ENCODE measurements around the gene BRICD5. TPM values are rescaled to one million over a fixed set of nuclear protein-coding genes. Genes with fewer than 3 reads are reported as not detected.

The BRICD5 gene
- total and polyA plus RNA-seq, 7 experiments from 2014 or later, result 0.22 to 44.3 (median 14.3) TPM; not detected in 1

DNA sequence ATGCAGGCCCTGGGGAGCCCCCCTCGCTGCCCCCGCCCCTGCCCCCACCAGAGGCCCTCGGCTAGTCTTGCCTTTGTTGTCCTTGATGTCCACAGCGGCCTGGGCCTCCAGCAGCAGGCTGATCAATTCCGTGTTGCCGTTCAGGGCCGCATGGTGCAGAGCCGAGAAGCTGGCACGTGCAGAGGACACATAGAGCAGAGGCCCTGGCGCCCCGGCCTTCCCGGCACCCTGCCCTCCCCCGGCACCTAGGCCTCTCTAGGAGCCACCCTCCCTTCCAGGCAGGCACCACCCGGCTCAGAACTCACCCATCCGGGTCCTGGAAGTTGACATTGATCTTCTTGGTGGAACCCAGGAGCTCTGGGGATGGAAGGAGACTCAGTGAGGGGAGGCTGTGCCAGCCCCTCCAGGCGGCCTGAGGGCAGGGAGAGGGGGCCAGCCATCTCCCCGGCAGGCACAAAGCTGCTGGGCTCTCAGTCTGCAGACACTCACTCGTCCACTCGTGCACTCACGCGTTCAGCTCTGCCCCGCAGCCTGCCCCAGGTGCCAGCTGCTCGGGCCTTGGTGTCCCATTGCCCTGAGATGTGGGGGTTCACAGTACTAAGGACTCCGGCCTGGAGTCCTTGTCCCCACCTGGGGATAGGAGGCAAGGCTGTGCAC, 20.5 kb downstream of the BRICD5 start:
- H3K9me3 ChIP-seq (ENCODE audit: control insufficient read depth in 2 of 3, low read length in 3 of 3), result no peaks in the 10 kb centered on the region
- no peaks in the 10 kb centered on the region for H3K36me3 ChIP-seq (ENCODE audit: control insufficient read depth in 2 of 3, insufficient read depth in 3 of 3, low read length in 3 of 3)
- no peaks in the 10 kb centered on the region for H3K27me3 ChIP-seq (ENCODE audit: control insufficient read depth in 2 of 2, insufficient read depth in 2 of 2, low read length in 2 of 2)
- DNase-seq, result no peak
- intact Hi-C loops (cut with micrococcal nuclease), result no loop called here
- H3K36me3 Mint-ChIP-seq, result no peaks in the 10 kb centered on the region
- peaks cover 0 to 2% of the 10 kb centered on the region in 2 donors for H3K4me1 ChIP-seq (ENCODE audit: control insufficient read depth in 2 of 2, insufficient read depth in 2 of 2, low read length in 2 of 2)
- H3K4me1 Mint-ChIP-seq, result peaks cover 0 to 6% (median 4%) of the 10 kb centered on the region in 7 donors
- H3K4me3 ChIP-seq (ENCODE audit: low read length), result no peak overlapping the region
- no peak overlapping the region for H3K27ac Mint-ChIP-seq
- H3K27me3 Mint-ChIP-seq, result peaks cover 0 to 11% (median 5%) of the 10 kb centered on the region in 5 donors
- POLR2A ChIA-PET, result no interaction called here
- CTCF ChIA-PET, result no interaction called here
- no peak for ATAC-seq
- no peak overlapping the region for H3K4me3 Mint-ChIP-seq
- no peak overlapping the region for H3K27ac ChIP-seq (ENCODE audit: low read depth, low read length)
- H3K9me3 Mint-ChIP-seq, result no peaks in the 10 kb centered on the region

DNA sequence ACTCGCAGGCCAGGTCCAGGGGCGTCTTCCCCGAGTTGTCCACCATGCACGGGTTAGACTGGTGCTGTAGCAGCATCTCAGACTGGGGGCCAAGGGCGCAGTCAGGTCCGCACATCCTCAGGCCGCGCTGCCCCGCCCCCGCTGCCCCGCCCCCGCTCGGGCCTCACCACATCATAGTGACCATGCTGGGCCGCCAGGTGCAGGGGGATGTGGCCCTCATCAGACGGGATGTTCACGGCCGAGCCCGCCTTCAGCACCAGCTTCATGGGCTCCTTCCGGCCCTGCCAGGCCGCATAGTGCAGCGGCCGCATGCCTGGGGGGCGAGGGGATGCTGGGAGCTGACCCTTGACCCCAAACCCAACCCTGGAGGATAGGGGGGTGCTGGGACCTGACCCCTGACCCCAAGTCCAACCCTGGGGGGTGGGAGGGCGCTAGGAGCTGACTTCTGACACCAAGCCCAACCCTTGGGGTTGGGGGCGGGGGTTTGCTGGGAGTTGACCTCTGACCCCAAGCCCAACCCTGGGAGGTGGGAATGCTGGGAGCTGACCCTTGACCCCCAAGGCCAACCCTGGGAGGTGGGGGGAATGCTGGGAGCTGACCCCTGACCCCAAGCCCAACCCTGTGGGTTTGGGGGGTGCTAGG, 21.3 kb downstream of the BRICD5 start:
- Histone ChIP-seq H3K36me3 (ENCODE audit: control insufficient read depth in 2 of 3, insufficient read depth in 3 of 3, low read length in 3 of 3) (no peaks in the 10 kb centered on the region), H3K27ac (ENCODE audit: low read depth, low read length) (no peak overlapping the region), H3K4me1 (ENCODE audit: control insufficient read depth in 2 of 2, insufficient read depth in 2 of 2, low read length in 2 of 2) (no peaks in the 10 kb centered on the region), H3K4me3 (ENCODE audit: low read length) (no peak overlapping the region), H3K27me3 (ENCODE audit: control insufficient read depth in 2 of 2, insufficient read depth in 2 of 2, low read length in 2 of 2) (no peaks in the 10 kb centered on the region), H3K9me3 (ENCODE audit: control insufficient read depth in 2 of 3, low read length in 3 of 3) (no peaks in the 10 kb centered on the region)
- DNase-seq, result no peak
- Mint-ChIP-seq H3K36me3 (no peaks in the 10 kb centered on the region), H3K4me1 (no peaks in the 10 kb centered on the region), H3K27ac (no peak overlapping the region), H3K27me3 (peaks cover 0 to 3% (median 0%) of the 10 kb centered on the region in 5 donors), H3K9me3 (no peaks in the 10 kb centered on the region), H3K4me3 (no peak overlapping the region)
- ChIA-PET CTCF (no interaction called here), POLR2A (no interaction called here)
- intact Hi-C loops (cut with micrococcal nuclease), result no loop called here
- ATAC-seq, result no peak

DNA sequence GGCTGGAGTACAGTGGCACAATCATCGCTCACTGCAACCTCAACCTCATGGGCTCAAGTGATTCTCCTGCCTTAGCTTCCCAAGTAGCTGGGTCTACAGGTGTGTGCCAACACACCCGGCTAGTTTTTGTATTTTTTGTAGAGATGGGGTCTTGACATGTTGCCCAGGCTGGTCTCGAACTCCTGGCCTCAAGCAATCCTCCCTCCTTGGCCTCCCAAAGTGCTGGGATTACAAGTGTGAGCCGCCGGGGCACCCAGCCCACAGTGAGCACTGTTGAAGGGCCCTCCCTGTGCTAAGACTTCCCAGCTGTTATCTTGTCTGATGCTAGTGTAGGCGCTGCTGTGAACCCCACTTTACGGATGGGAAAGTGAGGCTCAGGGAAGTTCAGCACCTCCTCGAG, 22.3 kb downstream of the BRICD5 start:
- Histone ChIP-seq H3K27me3 (ENCODE audit: control insufficient read depth in 2 of 2, insufficient read depth in 2 of 2, low read length in 2 of 2) (no peaks in the 10 kb centered on the region), H3K27ac (ENCODE audit: low read depth, low read length) (no peak overlapping the region), H3K36me3 (ENCODE audit: control insufficient read depth in 2 of 3, insufficient read depth in 3 of 3, low read length in 3 of 3) (no peaks in the 10 kb centered on the region), H3K4me1 (ENCODE audit: control insufficient read depth in 2 of 2, insufficient read depth in 2 of 2, low read length in 2 of 2) (no peaks in the 10 kb centered on the region), H3K4me3 (ENCODE audit: low read length) (no peak overlapping the region), H3K9me3 (ENCODE audit: control insufficient read depth in 2 of 3, low read length in 3 of 3) (no peaks in the 10 kb centered on the region)
- no peak for ATAC-seq
- no peak for DNase-seq
- H3K9me3 Mint-ChIP-seq, result no peaks in the 10 kb centered on the region
- no peaks in the 10 kb centered on the region for H3K27me3 Mint-ChIP-seq
- POLR2A ChIA-PET, result no interaction called here
- H3K4me1 Mint-ChIP-seq, result no peaks in the 10 kb centered on the region
- no peaks in the 10 kb centered on the region for H3K36me3 Mint-ChIP-seq
- H3K4me3 Mint-ChIP-seq, result no peak overlapping the region
- CTCF ChIA-PET, result no interaction called here
- intact Hi-C loops (cut with micrococcal nuclease), result no loop called here
- no peak overlapping the region for H3K27ac Mint-ChIP-seq

DNA sequence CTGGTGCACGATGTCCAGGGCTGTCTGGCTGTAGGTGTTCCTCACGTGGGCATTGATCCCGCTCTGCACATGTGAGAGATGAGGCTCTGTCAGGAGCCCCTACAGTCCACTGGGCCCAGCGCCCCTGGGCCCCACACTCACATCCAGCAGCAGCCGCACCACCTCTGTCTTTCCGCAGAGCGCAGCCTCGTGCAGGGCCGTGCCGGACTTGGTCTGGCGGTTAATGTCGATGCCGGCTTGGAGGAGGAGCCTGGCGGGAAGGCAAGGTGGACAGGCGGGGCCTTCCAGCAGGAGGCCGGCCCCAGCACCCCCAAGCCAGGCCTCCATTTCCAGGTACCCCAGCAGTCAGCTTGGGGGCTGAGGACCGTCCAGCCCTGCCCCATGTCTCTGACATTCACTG, 23.5 kb downstream of the BRICD5 start:
- ATAC-seq (no peak), DNase-seq (no peak)
- intact Hi-C loops (cut with micrococcal nuclease), result no loop called here
- H3K9me3 Mint-ChIP-seq, result peaks cover 0 to under 1% (median 0%) of the 10 kb centered on the region in 11 donors
- no peaks in the 10 kb centered on the region for H3K27me3 Mint-ChIP-seq
- no peaks in the 10 kb centered on the region for H3K9me3 ChIP-seq (ENCODE audit: control insufficient read depth in 2 of 3, low read length in 3 of 3)
- H3K27ac ChIP-seq (ENCODE audit: low read depth, low read length), result no peak overlapping the region
- ChIA-PET POLR2A (no interaction called here), CTCF (interaction anchor here (0.7 kb wide), 1 partner anchor 21 kb away, joined by 3 read pairs; no protein-coding TSS in a partner anchor)
- no peak overlapping the region for H3K27ac Mint-ChIP-seq
- no peaks in the 10 kb centered on the region for H3K4me1 ChIP-seq (ENCODE audit: control insufficient read depth in 2 of 2, insufficient read depth in 2 of 2, low read length in 2 of 2)
- H3K4me3 Mint-ChIP-seq, result no peak overlapping the region
- H3K27me3 ChIP-seq (ENCODE audit: control insufficient read depth in 2 of 2, insufficient read depth in 2 of 2, low read length in 2 of 2), result no peaks in the 10 kb centered on the region
- H3K36me3 ChIP-seq (ENCODE audit: control insufficient read depth in 2 of 3, insufficient read depth in 3 of 3, low read length in 3 of 3), result no peaks in the 10 kb centered on the region
- H3K4me3 ChIP-seq (ENCODE audit: low read length), result no peak overlapping the region
- H3K36me3 Mint-ChIP-seq, result no peaks in the 10 kb centered on the region
- peaks cover 0 to 2% (median 0%) of the 10 kb centered on the region in 7 donors for H3K4me1 Mint-ChIP-seq

DNA sequence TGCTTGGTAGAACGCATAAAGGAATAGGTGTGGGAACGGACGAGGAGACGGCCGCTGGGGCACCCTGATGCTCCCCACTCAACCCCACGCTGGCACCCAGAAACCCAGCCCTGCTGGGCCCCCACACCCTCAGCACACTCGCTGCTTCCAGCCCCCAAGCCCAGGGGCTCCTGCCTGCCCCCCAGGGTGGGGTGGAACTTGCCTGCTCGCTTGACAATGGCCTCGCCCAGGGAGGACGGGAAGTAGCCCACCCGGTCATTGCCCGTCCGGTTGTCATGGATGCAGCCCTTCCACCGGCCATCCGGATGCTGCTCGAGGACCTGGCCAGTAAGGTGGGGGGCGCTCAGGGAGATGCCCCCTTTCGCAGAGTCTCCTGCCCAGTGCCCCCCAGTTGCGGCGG, 24.2 kb downstream of the BRICD5 start:
- H3K9me3 Mint-ChIP-seq, result peaks cover 0 to 2% (median 0%) of the 10 kb centered on the region in 11 donors
- Histone ChIP-seq H3K36me3 (ENCODE audit: control insufficient read depth in 2 of 3, insufficient read depth in 3 of 3, low read length in 3 of 3) (no peaks in the 10 kb centered on the region), H3K4me3 (ENCODE audit: low read length) (no peak overlapping the region), H3K9me3 (ENCODE audit: control insufficient read depth in 2 of 3, low read length in 3 of 3) (no peaks in the 10 kb centered on the region), H3K27ac (ENCODE audit: low read depth, low read length) (no peak overlapping the region), H3K4me1 (ENCODE audit: control insufficient read depth in 2 of 2, insufficient read depth in 2 of 2, low read length in 2 of 2) (no peaks in the 10 kb centered on the region), H3K27me3 (ENCODE audit: control insufficient read depth in 2 of 2, insufficient read depth in 2 of 2, low read length in 2 of 2) (no peaks in the 10 kb centered on the region)
- ChIA-PET POLR2A (no interaction called here), CTCF (no interaction called here)
- H3K4me3 Mint-ChIP-seq, result no peak overlapping the region
- no peak overlapping the region for H3K27ac Mint-ChIP-seq
- intact Hi-C loops (cut with micrococcal nuclease), result no loop called here
- no peaks in the 10 kb centered on the region for H3K36me3 Mint-ChIP-seq
- H3K4me1 Mint-ChIP-seq, result peaks cover 0 to 2% (median 0%) of the 10 kb centered on the region in 7 donors
- no peaks in the 10 kb centered on the region for H3K27me3 Mint-ChIP-seq
- DNase-seq, result no peak
- ATAC-seq, result no peak

DNA sequence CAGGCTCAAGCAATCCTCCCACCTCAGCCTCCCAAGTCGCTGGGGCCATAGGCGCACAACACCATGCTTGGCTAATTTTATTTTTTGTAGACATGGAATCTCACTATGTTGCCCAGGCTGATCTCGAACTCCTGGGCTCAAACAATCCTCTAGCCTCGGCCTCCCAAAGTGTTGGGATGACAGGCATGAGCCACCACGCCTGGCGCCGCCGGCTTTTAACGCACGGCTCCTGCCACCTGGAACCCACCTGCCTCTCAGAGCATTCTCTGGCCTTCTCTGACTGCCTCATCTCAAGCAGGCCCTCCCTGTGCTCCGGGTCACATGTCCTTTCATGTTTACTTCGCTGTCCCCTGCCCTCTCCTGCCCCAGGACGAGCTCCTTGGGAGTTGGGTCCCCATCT, 24.6 kb downstream of the BRICD5 start:
- Histone ChIP-seq H3K27me3 (ENCODE audit: control insufficient read depth in 2 of 2, insufficient read depth in 2 of 2, low read length in 2 of 2) (no peaks in the 10 kb centered on the region), H3K36me3 (ENCODE audit: control insufficient read depth in 2 of 3, insufficient read depth in 3 of 3, low read length in 3 of 3) (no peaks in the 10 kb centered on the region), H3K4me1 (ENCODE audit: control insufficient read depth in 2 of 2, insufficient read depth in 2 of 2, low read length in 2 of 2) (no peaks in the 10 kb centered on the region), H3K27ac (ENCODE audit: low read depth, low read length) (no peak overlapping the region), H3K9me3 (ENCODE audit: control insufficient read depth in 2 of 3, low read length in 3 of 3) (no peaks in the 10 kb centered on the region), H3K4me3 (ENCODE audit: low read length) (no peak overlapping the region)
- H3K4me3 Mint-ChIP-seq, result no peak overlapping the region
- CTCF ChIA-PET, result no interaction called here
- H3K36me3 Mint-ChIP-seq, result no peaks in the 10 kb centered on the region
- POLR2A ChIA-PET, result no interaction called here
- peaks cover 0 to 2% (median 0%) of the 10 kb centered on the region in 11 donors for H3K9me3 Mint-ChIP-seq
- ATAC-seq (no peak), DNase-seq (no peak)
- H3K4me1 Mint-ChIP-seq, result peaks cover 0 to 2% (median 0%) of the 10 kb centered on the region in 7 donors
- no peaks in the 10 kb centered on the region for H3K27me3 Mint-ChIP-seq
- intact Hi-C loops (cut with micrococcal nuclease), result no loop called here
- no peak overlapping the region for H3K27ac Mint-ChIP-seq

GRCh38 chr16:2184962-2185361, 25.7 kb downstream of the BRICD5 start:
- Mint-ChIP-seq H3K27ac (no peak overlapping the region), H3K4me3 (no peak overlapping the region), H3K9me3 (peaks cover 0 to 2% (median 0%) of the 10 kb centered on the region in 11 donors), H3K36me3 (no peaks in the 10 kb centered on the region), H3K27me3 (no peaks in the 10 kb centered on the region), H3K4me1 (peaks cover 0 to 2% (median 0%) of the 10 kb centered on the region in 7 donors)
- Histone ChIP-seq H3K9me3 (ENCODE audit: control insufficient read depth in 2 of 3, low read length in 3 of 3) (no peaks in the 10 kb centered on the region), H3K36me3 (ENCODE audit: control insufficient read depth in 2 of 3, insufficient read depth in 3 of 3, low read length in 3 of 3) (no peaks in the 10 kb centered on the region), H3K4me3 (ENCODE audit: low read length) (no peak overlapping the region), H3K4me1 (ENCODE audit: control insufficient read depth in 2 of 2, insufficient read depth in 2 of 2, low read length in 2 of 2) (no peaks in the 10 kb centered on the region), H3K27ac (ENCODE audit: low read depth, low read length) (no peak overlapping the region), H3K27me3 (ENCODE audit: control insufficient read depth in 2 of 2, insufficient read depth in 2 of 2, low read length in 2 of 2) (no peaks in the 10 kb centered on the region)
- intact Hi-C loops (cut with micrococcal nuclease), result no loop called here
- DNase-seq, result no peak
- ChIA-PET CTCF (interaction anchor here (0.6 kb wide), 1 partner anchor 10 kb away, joined by 3 read pairs; no protein-coding TSS in a partner anchor), POLR2A (no interaction called here)
- no peak for ATAC-seq
